Measurements from ENCODE around the gene ZBED2. TPM values are rescaled to one million over a fixed set of nuclear protein-coding genes. Genes with fewer than 3 reads are reported as not detected.

ZBED2 gene
- total RNA-seq, 4 donors from 2014 or later, result 2.3 to 4.5 (median 3.8) TPM; not detected in 1

DNA sequence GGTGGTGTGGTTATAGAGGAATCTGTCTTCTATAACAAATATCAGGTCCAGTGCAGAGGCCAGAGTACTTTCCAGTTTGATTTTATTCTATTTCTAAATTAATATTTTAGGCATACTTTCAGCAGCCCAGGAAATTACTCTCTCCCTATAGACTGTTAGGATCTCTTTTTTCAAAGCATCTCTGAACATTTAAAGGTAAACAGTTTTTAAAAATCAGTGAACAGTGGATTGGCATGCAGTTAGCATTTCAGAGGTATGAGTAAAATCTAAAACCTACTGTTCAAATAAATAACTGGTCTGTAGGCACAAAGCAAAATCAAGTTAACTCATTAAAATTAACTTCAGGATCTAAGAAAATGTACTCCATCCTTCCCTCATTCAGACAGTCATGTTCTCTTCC, 3.0 kb downstream of the ZBED2 start:
- Histone ChIP-seq H3K9me3 (no peaks in the 10 kb centered on the region), H3K36me3 (no peaks in the 10 kb centered on the region), H3K27ac (no peak overlapping the region), H3K4me1 (peaks cover 9% of the 10 kb centered on the region), H3K4me3 (no peak overlapping the region), H3K27me3 (no peaks in the 10 kb centered on the region)
- DNase-seq (ENCODE audit: low spot score in 2 of 2), result no peak
- TF ChIP-seq, protein P1, sequence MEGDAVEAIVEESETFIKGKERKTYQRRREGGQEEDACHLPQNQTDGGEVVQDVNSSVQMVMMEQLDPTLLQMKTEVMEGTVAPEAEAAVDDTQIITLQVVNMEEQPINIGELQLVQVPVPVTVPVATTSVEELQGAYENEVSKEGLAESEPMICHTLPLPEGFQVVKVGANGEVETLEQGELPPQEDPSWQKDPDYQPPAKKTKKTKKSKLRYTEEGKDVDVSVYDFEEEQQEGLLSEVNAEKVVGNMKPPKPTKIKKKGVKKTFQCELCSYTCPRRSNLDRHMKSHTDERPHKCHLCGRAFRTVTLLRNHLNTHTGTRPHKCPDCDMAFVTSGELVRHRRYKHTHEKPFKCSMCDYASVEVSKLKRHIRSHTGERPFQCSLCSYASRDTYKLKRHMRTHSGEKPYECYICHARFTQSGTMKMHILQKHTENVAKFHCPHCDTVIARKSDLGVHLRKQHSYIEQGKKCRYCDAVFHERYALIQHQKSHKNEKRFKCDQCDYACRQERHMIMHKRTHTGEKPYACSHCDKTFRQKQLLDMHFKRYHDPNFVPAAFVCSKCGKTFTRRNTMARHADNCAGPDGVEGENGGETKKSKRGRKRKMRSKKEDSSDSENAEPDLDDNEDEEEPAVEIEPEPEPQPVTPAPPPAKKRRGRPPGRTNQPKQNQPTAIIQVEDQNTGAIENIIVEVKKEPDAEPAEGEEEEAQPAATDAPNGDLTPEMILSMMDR (IDR thresholded peaks at IDR 0.05), result no peak
- TF ChIP-seq EP300 (IDR thresholded peaks at IDR 0.05) (no peak), POLR2A (IDR thresholded peaks at IDR 0.05) (no peak), POLR2AphosphoS5 (IDR thresholded peaks at IDR 0.05) (no peak)

DNA sequence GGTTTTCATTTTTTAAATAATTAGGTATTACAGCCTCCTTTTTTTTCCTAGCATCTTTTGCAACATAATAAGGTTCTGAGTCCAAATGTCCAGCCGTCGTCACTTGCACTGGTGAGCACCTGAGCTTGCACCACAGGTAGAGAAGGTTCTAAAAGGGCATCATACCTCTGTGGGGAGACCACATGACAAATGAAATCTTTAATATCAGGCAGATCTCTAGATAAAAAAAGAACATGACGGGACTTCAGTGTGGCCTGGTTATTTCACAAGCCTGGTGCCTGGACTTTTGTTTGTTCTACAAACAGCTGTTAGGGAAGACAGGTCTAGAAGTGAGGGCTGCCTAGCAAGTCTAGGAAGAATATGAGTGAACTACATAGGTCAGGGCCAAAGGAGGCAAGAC, 3.6 kb downstream of the ZBED2 start:
- Histone ChIP-seq H3K9me3 (no peaks in the 10 kb centered on the region), H3K27ac (no peak overlapping the region), H3K27me3 (no peaks in the 10 kb centered on the region), H3K4me3 (no peak overlapping the region), H3K36me3 (no peaks in the 10 kb centered on the region), H3K4me1 (peaks cover 9% of the 10 kb centered on the region)
- DNase-seq (ENCODE audit: low spot score in 2 of 2), result no peak
- 91% methylated on average over 3 of the region's 3 CpGs for WGBS
- TF ChIP-seq POLR2AphosphoS5 (IDR thresholded peaks at IDR 0.05), result no peak
- TF ChIP-seq EP300 (IDR thresholded peaks at IDR 0.05), result no peak
- TF ChIP-seq, protein P1 (IDR thresholded peaks at IDR 0.05), result no peak
- no peak for TF ChIP-seq POLR2A (IDR thresholded peaks at IDR 0.05)

DNA sequence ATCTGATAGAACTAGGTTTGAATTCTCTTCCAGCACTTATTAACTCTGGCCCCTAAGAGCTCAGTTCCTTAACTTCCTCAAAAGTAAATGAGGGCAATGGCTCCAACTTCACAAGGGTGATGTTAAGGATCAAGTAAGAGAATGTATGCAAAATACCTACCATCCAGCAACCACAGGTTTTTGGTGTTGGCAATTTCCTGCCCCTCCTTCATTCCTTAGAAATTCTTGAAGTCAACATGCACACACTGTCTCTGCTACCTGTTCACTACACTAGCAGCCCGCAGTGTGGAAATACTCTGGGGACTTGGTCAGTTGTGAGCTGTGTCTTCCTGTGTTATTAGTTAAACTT, 5.0 kb downstream of the ZBED2 start:
- TF ChIP-seq POLR2AphosphoS5 (IDR thresholded peaks at IDR 0.05) (no peak), EP300 (IDR thresholded peaks at IDR 0.05) (no peak), POLR2A (IDR thresholded peaks at IDR 0.05) (no peak)
- TF ChIP-seq, protein P1 (IDR thresholded peaks at IDR 0.05), result no peak
- Histone ChIP-seq H3K9me3 (no peaks in the 10 kb centered on the region), H3K36me3 (no peaks in the 10 kb centered on the region), H3K27ac (no peak overlapping the region), H3K4me3 (no peak overlapping the region), H3K4me1 (peaks cover 8% of the 10 kb centered on the region), H3K27me3 (no peaks in the 10 kb centered on the region)
- WGBS, result 89% methylated on average over 1 of the region's 1 CpG
- DNase-seq (ENCODE audit: low spot score in 2 of 2), result no peak

DNA sequence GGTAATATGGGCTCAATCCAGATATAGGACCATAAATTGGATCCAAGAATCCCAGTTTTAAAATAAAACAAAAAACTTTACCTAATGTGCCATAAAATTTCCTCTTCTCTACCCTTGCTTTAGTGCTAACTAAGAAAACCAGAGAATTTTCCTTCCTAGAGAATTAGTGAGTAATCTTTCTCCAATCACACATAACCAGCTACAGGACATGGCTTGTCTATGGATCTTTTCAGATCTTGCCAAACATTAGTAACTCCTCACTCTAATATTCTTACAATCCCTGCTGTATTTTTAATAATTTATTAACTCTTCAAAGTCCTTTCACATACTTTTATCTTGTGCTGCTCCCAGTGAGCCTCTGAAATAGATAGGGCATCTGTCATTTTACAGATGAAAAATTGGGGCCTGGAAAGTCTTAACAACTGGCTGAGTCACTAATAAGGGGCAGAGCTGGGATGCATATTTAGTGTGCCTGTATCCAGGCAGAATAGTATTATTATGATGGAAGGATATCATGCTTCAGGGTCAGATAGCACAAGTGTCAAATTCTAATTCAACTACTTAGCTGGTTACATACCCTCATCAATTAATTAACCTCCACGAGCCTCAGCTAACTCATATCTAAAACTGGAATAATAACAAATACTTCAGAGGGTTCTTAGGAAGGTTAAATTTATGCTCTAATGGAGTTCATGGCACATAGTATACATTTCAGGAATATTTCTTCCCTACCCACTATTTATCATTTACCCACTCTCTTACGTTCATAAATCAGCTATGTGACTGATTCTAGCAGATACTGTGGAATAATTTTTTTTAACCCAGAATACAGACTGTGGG, 5.6 kb downstream of the ZBED2 start:
- no peak for TF ChIP-seq EP300 (IDR thresholded peaks at IDR 0.05)
- no peak for TF ChIP-seq POLR2AphosphoS5 (IDR thresholded peaks at IDR 0.05)
- no peak for TF ChIP-seq POLR2A (IDR thresholded peaks at IDR 0.05)
- TF ChIP-seq, protein P1 (IDR thresholded peaks at IDR 0.05), result no peak
- WGBS, result 57% methylated on average over 2 of the region's 2 CpGs
- H3K4me1 ChIP-seq, result peaks cover 9% of the 10 kb centered on the region
- no peaks in the 10 kb centered on the region for H3K36me3 ChIP-seq
- H3K27ac ChIP-seq, result no peak overlapping the region
- H3K9me3 ChIP-seq, result no peaks in the 10 kb centered on the region
- no peak overlapping the region for H3K4me3 ChIP-seq
- DNase-seq (ENCODE audit: low spot score in 2 of 2), result no peak
- no peaks in the 10 kb centered on the region for H3K27me3 ChIP-seq

DNA sequence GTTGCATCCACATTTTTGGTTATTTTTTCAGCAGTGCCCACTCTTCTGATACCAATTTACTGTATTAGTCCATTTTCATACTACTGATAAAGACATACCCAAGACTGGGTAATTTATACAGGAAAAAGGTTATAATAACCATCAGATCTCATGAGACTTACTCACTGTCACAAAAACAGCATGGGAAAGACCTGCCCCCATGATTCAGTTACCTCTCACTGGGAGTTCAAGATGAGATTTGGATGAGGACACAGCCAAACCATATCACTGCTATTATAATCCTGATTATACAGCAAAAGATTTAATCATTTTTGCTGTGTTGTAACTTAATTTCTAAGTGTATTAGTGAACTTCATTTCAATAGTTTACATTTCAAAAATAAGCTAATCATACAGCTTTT, 6.6 kb downstream of the ZBED2 start:
- no peaks in the 10 kb centered on the region for H3K27me3 ChIP-seq
- TF ChIP-seq EP300 (IDR thresholded peaks at IDR 0.05) (no peak), POLR2A (IDR thresholded peaks at IDR 0.05) (no peak), POLR2AphosphoS5 (IDR thresholded peaks at IDR 0.05) (no peak)
- TF ChIP-seq, protein P1 (IDR thresholded peaks at IDR 0.05), result no peak

More for the DNA sequence above, 6.6 kb downstream of the ZBED2 start:
- DNase-seq (ENCODE audit: low spot score in 2 of 2), result no peak
- Histone ChIP-seq H3K36me3 (no peaks in the 10 kb centered on the region), H3K9me3 (no peaks in the 10 kb centered on the region), H3K27ac (no peak overlapping the region), H3K4me3 (no peak overlapping the region), H3K4me1 (peaks cover 7% of the 10 kb centered on the region)
